ENCODE measurements around the gene PRKG2. TPM values are rescaled to one million over a fixed set of nuclear protein-coding genes. Genes with fewer than 3 reads are reported as not detected.

The PRKG2 gene
- total RNA-seq, 2 donors from 2014 or later = 0.99 to 2.9 TPM

GRCh38 chr4:81096566-81096965, 118.5 kb downstream of the PRKG2 start:
- WGBS, 2 donors = 72 to 73% methylated on average over 1 of the region's 1 CpG
- TF ChIP-seq POLR2A (IDR thresholded peaks at IDR 0.05) (no peak), CTCF (IDR thresholded peaks at IDR 0.05) (no peak)
- Histone ChIP-seq H3K4me1 (no peaks in the 10 kb centered on the region), H3K27me3 (no peaks in the 10 kb centered on the region), H3K9me3 (no peaks in the 10 kb centered on the region), H3K27ac (no peak overlapping the region), H3K36me3 (replicated peaks in 1 of 2; ENCODE audit: insufficient read depth in 1 of 2, low read depth in 2 of 2) (no peaks in the 10 kb centered on the region), H3K4me3 (no peak overlapping the region)
- no peak for DNase-seq
- intact Hi-C loops (cut with DNase I) = no loop called here
- no peak for ATAC-seq

GRCh38 chr4:81095389-81095788, 119.6 kb downstream of the PRKG2 start:
- no peak for DNase-seq
- no peak overlapping the region for H3K4me3 ChIP-seq
- no peaks in the 10 kb centered on the region for H3K27me3 ChIP-seq
- no peak for ATAC-seq
- TF ChIP-seq POLR2A (IDR thresholded peaks at IDR 0.05) (no peak), CTCF (IDR thresholded peaks at IDR 0.05) (no peak)
- WGBS, 2 donors = 52 to 70% methylated on average over 2 of the region's 2 CpGs
- H3K4me1 ChIP-seq = no peaks in the 10 kb centered on the region
- no peaks in the 10 kb centered on the region for H3K9me3 ChIP-seq
- H3K27ac ChIP-seq = no peak overlapping the region
- H3K36me3 ChIP-seq (replicated peaks in 1 of 2; ENCODE audit: insufficient read depth in 1 of 2, low read depth in 2 of 2) = no peaks in the 10 kb centered on the region
- intact Hi-C loops (cut with DNase I) = no loop called here

- Histone ChIP-seq H3K9me3 (no peaks in the 10 kb centered on the region), H3K4me1 (no peaks in the 10 kb centered on the region), H3K36me3 (replicated peaks in 1 of 2; ENCODE audit: insufficient read depth in 1 of 2, low read depth in 2 of 2) (no peaks in the 10 kb centered on the region), H3K27ac (no peak overlapping the region), H3K27me3 (no peaks in the 10 kb centered on the region), H3K4me3 (no peak overlapping the region)
- ATAC-seq (no peak), DNase-seq (no peak)
- intact Hi-C loops (cut with DNase I) = no loop called here
- WGBS, 2 donors = 50 to 51% methylated on average over 2 of the region's 2 CpGs
- TF ChIP-seq CTCF (IDR thresholded peaks at IDR 0.05) (no peak), POLR2A (IDR thresholded peaks at IDR 0.05) (no peak)
Measured at GRCh38 chr4:81093720-81094401, 121.2 kb downstream of the PRKG2 start.

- Histone ChIP-seq H3K9me3 (no peaks in the 10 kb centered on the region), H3K27me3 (no peaks in the 10 kb centered on the region), H3K4me1 (no peaks in the 10 kb centered on the region), H3K4me3 (no peak overlapping the region), H3K36me3 (replicated peaks in 1 of 2; ENCODE audit: insufficient read depth in 1 of 2, low read depth in 2 of 2) (no peaks in the 10 kb centered on the region), H3K27ac (no peak overlapping the region)
- intact Hi-C loops (cut with DNase I) = no loop called here
- TF ChIP-seq POLR2A (IDR thresholded peaks at IDR 0.05) = no peak
- TF ChIP-seq CTCF (IDR thresholded peaks at IDR 0.05) = no peak
- DNase-seq = no peak
- ATAC-seq = no peak
- WGBS, 2 donors = 54 to 68% methylated on average over 3 of the region's 3 CpGs
Measured at GRCh38 chr4:81085979-81086378, 129.0 kb downstream of the PRKG2 start.

GRCh38 chr4:81085291-81085690, 129.7 kb downstream of the PRKG2 start:
- H3K9me3 ChIP-seq = no peaks in the 10 kb centered on the region
- ATAC-seq (no peak), DNase-seq (no peak)
- intact Hi-C loops (cut with DNase I) = no loop called here
- H3K36me3 ChIP-seq (replicated peaks in 1 of 2; ENCODE audit: insufficient read depth in 1 of 2, low read depth in 2 of 2) = no peaks in the 10 kb centered on the region
- 71 to 80% methylated on average over 3 of the region's 3 CpGs for WGBS, 2 donors
- no peak overlapping the region for H3K27ac ChIP-seq
- H3K4me1 ChIP-seq = no peaks in the 10 kb centered on the region
- H3K27me3 ChIP-seq = no peaks in the 10 kb centered on the region
- no peak overlapping the region for H3K4me3 ChIP-seq
- TF ChIP-seq CTCF (IDR thresholded peaks at IDR 0.05) = no peak
- TF ChIP-seq POLR2A (IDR thresholded peaks at IDR 0.05) = no peak
